Inferior parietal cortex (tissue), 1 donor: ENCODE results near the gene POLR2J.

Experiments used
- DNase-seq: peaks from one replicate; pipeline ENCODE4 v3.0.0-alpha.2; 2016; ENCODE audit errors: extremely low spot score

The POLR2J gene

DNA sequence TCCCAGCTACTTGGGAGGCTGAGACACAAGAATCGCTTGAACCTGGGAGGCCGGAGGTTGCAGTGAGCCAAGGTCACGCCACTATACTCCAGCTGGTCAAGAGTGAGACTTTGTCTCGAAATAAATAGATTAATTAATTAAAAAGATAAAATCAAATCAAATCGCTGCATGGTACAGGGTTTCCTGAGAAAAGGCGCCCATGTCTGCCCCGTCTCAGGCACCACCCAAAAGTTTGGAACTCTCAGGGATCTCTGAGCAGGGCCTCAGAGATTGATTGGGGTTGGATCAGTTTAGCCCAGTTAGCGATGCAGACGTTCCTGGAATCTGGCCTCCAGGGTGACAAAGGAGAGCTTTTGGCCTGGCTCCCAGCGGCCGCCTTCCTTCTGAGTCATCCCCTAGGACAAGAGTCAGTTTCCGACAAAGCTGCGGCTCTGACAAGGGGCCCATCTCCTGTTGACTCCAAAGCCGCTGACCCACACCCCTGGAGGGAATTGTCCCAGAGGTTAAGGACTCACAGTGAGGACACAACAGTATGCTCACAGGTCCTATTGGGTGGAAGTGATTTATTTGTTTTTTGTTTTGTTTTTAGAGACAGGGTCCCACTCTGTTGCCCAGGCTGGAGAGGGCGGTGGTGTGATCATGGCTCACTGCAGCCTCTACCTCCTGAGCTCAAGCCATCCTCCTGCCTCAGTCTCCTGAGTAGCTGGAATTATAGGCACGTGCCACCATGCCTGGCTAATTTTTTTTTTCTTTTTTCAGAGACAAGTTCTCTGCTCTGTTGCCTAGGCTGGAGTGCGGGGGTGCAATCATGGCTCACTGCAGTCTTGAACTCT lies 38.5 kb downstream of the POLR2J start:
- no peak for DNase-seq

DNA sequence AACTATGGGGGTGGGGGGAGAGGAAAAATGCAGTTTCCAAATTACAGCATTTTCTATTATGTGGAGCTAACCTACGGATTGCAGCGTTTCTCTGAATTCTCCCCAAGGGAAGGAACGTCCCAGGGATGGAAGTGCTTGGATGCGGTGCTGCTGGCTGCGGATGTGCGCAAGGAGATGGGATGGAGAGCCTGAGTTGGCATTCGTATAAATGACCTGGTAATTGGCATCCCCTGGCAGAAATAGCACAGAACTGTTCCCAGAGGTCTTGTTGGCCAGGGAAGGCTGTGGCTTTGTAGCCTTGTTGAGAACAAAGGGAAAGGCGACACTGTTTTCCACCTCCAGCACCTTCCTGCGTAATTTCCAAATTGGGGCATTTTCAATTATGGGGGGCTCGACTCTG lies 42.6 kb downstream of the POLR2J start:
- no peak for DNase-seq

DNA sequence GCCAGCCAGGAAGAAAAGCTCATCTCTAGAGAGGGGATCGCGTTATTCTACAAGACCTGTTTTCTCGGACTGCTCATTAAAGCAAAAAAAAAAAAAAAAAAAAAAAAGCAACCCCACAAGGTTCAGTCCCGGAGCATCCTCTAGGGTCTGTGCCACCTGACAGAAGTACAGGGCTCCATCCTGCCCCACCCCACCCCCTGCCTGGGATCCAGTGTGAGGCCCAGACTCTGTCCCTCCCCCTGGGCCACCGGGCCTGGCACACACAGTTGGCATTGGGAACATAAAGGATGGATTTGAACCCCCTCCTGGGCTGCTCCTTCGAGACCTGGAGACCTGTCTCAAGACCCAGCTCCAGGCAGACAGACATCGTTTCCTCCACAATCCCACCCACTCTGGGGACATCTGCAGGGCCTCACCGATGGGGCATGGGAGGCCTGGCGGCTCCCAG lies 44.7 kb downstream of the POLR2J start:
- DNase-seq: no peak

DNA sequence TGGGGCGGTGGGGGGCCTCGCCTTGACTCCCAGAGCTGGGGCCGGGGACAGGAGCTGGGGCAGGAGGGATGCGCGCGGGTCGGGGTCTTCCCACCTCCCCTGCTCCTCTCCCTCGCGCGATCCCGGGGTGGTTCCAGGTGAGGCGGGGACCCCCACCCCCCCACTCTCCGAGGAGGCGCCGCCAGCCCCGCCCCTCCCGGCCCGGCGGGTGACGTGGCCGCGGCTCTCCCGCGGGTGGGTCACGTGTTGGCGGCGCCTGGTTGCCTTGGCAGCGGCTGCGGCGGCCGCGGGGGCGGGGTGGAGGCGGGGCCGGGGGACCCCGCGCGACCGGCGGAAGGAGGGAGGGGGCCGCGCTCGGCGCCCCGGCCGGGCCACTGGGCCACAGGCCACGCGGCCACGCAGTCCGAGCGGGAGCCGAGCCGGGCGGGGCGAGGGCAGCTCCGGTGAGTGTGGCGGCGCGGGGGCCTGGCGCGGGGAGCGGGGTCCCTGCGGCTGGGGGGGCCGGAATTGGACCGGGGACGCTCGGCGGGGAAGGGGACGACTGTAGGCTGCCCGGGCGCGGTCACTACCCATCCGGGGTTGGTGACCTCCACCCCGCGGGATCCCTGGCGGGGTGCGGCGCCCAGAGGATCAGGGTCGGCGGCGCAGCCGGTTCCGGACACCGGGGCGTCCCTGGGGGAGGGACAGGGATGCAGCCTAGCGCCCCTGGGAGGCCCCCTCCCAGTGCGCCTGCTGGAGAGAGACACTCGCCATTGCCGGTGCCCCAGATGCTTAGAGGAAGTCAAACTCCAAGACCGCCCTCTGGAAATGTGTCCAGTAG lies 45.3 kb downstream of the POLR2J start, which contains the start of gene ORAI2:
TSS of gene ORAI2 (plus strand) at position 357 of the 820 bp plus-strand sequence. CDS start 5,382 bp downstream, outside the sequence.
- DNase-seq: peak; percentile 64

DNA sequence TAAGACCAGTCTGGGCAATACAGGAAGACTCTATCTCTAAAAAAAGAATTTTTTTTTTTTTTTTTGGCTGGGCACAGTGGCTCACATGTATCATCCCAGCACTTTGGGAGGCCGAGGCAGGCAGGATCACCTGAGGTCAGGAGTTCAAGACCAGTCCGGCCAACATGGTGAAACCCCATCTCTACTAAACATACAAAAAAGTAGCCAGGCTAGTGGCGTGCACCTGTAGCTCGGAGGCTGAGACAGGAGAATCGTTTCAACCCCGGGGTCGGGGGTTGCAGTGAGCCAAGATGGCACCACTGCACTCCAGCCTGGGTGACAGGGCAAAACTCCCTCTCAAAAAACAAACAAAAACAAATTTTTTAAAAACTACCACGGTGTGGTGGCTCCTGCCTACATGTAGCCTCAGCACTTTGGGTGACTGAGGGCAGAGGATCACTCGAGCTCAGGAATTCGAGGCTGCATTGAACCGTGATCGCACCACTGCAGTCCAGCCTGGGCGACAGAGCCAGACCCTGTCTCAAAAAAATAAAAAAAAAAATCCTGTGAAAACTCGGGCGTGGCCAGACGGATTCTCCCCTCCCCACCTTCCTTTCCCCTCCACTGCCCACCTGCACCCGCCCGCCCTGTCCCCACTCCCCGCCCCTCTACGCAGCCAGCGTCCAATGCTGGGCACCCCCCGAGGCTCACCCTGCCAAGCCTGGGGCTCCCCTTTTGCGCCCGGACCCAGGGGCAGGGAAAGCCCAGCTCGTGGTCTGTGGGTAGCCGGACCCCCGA lies 46.1 kb downstream of the POLR2J start:
- DNase-seq: no peak

DNA sequence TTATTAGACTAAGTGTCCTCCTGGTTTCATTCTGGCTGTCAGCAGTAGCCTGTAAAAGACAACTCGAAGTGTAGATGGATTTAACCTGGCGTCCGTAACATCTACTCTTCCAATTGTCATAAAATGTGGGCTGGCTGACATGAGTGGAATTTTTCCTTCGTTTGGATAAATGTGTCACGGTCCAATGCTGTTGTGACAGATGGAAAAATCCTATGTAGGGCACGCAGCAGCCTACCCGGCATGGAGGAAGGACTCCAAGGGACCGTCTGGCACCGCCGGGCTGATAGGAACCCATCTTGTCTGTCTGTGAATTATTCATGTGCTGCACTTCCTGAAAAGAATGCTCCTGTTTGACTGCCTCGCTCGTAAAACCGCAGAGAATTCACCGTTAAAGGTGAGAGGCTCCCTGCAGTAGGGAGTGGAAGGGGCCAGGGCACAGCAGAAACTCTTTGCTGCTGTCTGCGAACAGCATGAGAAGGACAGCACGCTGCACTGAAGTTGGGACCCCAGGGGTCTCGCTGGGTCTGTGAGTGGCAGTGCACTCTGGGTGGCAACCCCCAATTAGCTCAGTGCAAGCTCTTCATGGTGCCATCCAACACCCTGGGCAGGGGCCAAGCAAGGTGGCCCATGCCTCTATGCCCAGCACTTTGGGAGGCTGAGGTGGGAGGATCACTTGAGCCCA lies 47.0 kb downstream of the POLR2J start:
- peak; percentile 64 for DNase-seq

DNA sequence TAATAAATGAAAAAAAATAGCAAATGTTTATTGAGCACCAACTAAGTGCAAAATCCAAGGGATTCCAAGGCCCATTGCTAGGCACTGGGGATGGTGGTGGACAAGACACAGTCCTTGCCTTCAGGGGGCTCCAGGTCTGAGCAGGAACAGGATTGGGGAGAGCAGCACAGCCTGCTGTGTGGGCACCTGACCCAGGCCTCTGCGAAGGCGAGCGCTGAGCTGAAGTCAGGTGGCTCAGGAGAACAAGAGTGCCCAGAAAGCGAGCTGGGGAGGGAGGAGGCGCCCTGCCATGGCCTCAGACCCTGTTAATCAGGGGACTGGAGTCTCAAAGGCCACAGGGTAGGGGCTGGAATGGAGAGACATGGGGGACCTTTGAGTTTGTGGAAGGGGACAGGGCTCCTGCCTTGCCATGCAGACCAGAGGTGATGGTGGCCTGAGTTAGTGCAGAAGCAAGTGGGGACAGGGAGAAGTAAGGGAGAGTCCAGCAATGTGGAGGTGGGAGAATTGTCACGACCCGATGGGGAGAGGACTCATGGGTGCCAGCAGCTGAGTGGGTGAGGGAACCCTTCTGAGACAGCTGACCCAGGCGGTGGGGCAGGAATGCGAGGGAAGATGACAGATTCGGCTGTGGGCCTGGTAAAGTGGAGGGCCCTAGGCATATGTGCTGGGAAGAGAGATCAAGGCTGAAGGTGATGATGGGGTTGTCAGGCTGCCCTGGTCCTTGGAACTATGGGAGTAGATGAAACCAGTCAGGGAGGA lies 49.4 kb downstream of the POLR2J start:
- DNase-seq: no peak

DNA sequence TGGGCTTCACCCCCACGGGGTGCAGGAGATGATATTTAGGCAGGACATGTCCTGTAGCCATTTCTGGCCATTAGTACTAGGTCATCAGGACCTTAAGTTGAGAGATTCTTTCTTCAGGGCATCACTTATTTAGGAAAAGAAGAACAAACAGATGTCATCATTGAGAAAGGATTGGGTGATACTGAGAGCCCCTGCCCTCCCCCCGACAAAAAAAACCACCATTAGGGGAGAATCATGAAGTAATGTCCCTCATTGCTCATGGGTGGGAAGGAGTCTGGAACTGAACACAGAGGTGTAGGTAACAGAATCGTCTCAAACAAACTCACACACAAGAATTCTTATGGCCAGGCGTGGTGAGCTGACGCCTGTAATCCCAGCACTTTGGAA lies 51.7 kb downstream of the POLR2J start:
- DNase-seq: no peak

DNA sequence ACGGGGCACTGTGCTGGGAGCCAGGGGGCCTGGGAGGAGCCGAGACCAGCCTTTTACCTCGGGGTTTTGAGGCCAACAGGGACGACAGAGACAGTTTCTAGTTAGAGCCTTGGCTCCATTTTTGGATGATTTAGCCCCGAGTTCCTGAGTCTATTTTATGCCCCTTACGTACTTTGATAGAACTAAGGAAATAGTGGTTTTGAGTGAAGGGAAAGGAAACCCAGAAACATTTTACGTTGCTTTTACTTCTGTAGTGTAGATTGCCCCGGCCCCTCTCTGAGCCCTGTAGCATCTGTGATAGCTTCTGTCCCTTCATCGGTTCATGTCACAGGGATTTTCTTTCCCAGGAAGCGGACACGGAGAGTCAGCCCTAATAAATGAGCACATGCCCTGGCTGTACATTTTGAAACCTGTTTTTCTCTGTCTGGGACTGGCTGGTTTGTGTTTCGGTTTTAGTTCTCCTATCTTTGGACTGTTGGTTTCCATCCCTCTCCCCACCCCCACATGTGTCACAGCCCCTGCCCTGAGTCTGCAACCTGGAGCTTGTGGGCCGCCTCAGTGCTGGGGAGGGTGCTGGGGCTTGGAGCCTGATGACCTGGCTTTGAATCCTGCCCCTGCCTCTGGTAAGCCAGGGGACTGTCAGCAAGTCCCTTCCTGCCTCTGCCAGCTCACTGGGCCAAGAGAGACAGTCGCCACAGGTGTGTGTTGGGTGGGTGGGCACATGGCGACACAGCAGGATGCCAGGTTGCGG lies 52.3 kb downstream of the POLR2J start:
- no peak for DNase-seq

DNA sequence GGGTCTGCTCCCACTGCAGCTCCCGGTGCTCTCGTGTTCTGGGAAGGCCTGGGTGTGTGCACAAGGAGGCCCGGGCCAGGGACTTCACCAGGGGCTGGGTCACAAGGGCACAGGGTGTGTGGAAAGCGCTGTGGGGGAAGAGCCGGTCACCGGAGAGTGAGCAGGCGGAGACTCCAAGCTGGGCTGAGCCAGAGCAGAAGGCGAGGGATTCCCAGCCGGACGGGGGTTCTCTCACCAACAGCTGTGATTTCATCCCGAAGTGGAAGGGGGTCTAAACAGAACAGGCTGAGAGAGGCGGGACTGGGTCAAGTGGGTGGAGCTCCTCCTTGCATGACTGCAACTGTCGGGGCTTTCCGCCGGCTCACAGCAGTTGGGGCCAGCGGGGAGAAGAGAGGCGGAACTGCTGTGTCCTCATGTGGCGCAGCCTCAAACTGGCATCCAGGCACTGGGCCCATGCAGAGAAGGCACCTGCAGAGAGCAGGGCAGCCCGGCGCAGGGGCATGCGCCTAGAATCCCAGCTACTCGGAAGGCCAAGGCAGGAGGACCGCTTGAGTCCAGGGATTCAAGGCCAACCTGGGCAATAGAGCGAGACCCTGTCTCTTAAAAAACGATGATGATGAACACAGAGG lies 53.0 kb downstream of the POLR2J start:
- no peak for DNase-seq

DNA sequence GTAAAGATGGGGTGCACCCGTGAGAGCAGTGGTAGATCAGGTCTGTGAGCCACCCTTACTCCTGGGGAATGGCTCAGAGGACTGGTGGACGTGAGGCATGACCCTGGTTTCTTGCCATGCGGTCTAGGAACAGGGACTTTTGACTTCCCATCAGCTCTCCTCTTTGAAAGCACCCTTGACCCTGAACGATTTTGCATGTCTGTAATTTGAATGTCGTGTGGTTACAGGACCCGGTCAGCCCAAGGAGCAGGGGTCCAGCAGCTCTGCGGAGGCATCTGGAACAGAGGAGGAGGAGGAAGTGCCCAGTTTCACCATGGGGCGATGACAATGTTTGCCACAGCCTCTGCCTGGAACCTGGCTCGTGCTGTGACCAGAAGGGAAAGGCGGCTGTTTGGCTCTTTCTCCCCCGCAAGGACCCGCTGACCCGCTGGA lies 53.9 kb downstream of the POLR2J start:
- no peak for DNase-seq

DNA sequence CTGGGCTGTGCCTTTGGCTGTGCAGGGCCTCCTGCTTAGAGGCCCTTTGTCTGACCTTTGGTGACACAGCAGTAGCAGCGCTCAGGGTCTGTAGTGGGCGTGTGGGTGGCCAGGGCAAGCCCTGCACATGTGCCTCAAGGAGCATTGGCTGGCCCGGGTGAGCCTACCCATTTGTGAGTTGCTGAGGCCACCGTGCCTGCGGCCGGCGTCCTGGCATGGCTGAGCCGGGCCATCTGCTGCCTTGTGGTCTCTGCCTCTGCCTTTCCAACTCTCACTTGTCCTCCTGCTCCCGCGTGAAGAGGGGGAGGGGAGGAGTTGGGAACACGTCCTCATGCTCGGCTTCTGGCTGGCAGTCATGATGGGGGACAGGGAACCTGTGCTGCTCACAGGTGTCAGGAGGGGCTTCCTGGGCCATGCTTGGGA lies 54.6 kb downstream of the POLR2J start:
- no peak for DNase-seq
